ENCODE data around the gene ANXA11. TPM values are rescaled to one million over a fixed set of nuclear protein-coding genes. Genes with fewer than 3 reads are reported as not detected.
A peak's percentile ranks its signal among the peaks of the same experiment; 100 is the strongest.

Gene ANXA11
- total RNA-seq, 3 donors from 2014 or later = 83.3 to 102 (median 93.4) TPM

DNA sequence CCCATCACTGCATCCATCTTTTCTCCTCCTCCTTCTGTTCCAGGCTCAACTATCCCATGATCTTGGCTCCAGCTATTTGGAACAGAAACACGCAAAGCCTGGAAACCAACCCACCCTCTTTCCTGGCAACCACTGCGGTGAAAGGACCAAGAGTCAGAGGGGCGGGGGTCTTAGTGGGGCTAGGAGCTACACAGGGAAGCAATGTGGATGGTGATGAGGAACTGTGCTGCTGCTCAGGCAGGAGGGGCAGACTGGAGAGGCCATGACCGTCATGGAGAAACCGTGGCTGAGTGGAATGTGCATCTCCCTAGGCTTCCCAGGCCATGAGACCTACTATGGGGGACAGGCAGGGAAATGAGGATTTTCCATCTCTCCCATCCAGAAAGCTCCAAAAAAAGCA, 47.2 kb downstream of the ANXA11 start:
- TF ChIP-seq POLR2AphosphoS5 (IDR thresholded peaks at IDR 0.05) (no peak), POLR2A (IDR thresholded peaks at IDR 0.05) (no peak)
- TF ChIP-seq, protein P1, sequence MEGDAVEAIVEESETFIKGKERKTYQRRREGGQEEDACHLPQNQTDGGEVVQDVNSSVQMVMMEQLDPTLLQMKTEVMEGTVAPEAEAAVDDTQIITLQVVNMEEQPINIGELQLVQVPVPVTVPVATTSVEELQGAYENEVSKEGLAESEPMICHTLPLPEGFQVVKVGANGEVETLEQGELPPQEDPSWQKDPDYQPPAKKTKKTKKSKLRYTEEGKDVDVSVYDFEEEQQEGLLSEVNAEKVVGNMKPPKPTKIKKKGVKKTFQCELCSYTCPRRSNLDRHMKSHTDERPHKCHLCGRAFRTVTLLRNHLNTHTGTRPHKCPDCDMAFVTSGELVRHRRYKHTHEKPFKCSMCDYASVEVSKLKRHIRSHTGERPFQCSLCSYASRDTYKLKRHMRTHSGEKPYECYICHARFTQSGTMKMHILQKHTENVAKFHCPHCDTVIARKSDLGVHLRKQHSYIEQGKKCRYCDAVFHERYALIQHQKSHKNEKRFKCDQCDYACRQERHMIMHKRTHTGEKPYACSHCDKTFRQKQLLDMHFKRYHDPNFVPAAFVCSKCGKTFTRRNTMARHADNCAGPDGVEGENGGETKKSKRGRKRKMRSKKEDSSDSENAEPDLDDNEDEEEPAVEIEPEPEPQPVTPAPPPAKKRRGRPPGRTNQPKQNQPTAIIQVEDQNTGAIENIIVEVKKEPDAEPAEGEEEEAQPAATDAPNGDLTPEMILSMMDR (IDR thresholded peaks at IDR 0.05) = no peak
- Histone ChIP-seq H3K27me3 (no peaks in the 10 kb centered on the region), H3K4me1 (peaks cover 0 to 17% of the 10 kb centered on the region in 2 donors), H3K36me3 (no peaks in the 10 kb centered on the region), H3K27ac (peak overlapping the region; percentile 50 to 95), H3K4me3 (no peak overlapping the region), H3K9me3 (no peaks in the 10 kb centered on the region)
- no peak for DNase-seq (ENCODE audit: low spot score in 2 of 2)
- intact Hi-C loops (cut with DNase I; ENCODE audit: low total_unique reads) = loop anchor here (5.0 kb wide), 1 partner anchor 44 kb away; no protein-coding TSS in a partner anchor

DNA sequence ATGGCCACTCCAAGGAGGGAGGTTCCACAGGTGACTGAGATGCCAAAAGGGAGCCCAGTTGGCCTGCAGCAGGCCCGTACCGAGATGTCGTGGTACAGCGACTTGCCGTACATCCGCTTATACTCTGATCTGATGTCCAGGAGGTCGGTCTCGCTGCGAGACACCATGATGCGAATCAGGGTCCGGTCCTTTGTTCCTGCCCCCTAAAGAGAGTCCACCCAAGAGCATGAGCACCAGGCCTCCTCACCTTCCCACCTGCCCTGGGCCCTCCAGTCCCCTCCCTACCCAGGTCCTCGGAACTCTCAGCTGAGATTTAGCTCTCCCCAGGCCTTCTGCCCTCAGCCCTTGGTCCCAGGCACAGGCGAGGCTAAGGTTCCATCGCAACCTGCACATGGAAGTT, 47.8 kb downstream of the ANXA11 start:
- intact Hi-C loops (cut with DNase I; ENCODE audit: low total_unique reads) = loop anchor here (5.0 kb wide), 1 partner anchor 45 kb away; no protein-coding TSS in a partner anchor
- Histone ChIP-seq H3K36me3 (no peaks in the 10 kb centered on the region), H3K9me3 (no peaks in the 10 kb centered on the region), H3K27ac (peak overlapping the region; percentile 50 to 95), H3K4me3 (no peak overlapping the region), H3K27me3 (no peaks in the 10 kb centered on the region), H3K4me1 (peaks cover 0 to 17% of the 10 kb centered on the region in 2 donors)
- no peak for DNase-seq (ENCODE audit: low spot score in 2 of 2)
- TF ChIP-seq, protein P1 (IDR thresholded peaks at IDR 0.05) = no peak
- TF ChIP-seq POLR2AphosphoS5 (IDR thresholded peaks at IDR 0.05) = no peak
- TF ChIP-seq POLR2A (IDR thresholded peaks at IDR 0.05) = no peak

DNA sequence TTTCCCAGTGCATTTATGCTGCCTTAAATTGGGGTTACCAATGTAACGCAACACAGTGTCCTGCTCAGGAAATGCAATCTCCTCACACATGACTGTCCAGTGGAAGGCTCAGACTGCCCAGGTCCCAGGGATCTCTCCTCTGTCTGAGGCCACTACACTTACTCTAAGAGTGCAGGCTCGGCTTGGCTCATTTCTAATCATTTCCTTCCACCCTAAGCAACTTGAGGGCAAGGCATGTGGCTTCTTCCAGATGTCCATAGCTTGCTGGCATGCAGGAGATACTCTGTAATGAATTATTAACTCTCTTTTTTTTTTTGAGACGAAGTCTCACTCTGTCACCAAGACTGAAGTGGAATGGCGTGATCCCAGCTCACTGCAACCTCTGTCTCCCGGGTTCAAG, 49.1 kb downstream of the ANXA11 start:
- H3K27me3 ChIP-seq = no peaks in the 10 kb centered on the region
- intact Hi-C loops (cut with DNase I; ENCODE audit: low total_unique reads) = loop anchor here (5.0 kb wide), 1 partner anchor 46 kb away; no protein-coding TSS in a partner anchor
- H3K4me3 ChIP-seq = no peak overlapping the region
- TF ChIP-seq POLR2A (IDR thresholded peaks at IDR 0.05) (no peak), POLR2AphosphoS5 (IDR thresholded peaks at IDR 0.05) (no peak)
- TF ChIP-seq, protein P1 (IDR thresholded peaks at IDR 0.05) = no peak
- H3K36me3 ChIP-seq = no peaks in the 10 kb centered on the region
- H3K4me1 ChIP-seq = peaks cover 0 to 17% of the 10 kb centered on the region in 2 donors
- H3K27ac ChIP-seq = peak overlapping the region; percentile 79 to 95
- H3K9me3 ChIP-seq = no peaks in the 10 kb centered on the region
- DNase-seq (ENCODE audit: low spot score in 2 of 2) = no peak

DNA sequence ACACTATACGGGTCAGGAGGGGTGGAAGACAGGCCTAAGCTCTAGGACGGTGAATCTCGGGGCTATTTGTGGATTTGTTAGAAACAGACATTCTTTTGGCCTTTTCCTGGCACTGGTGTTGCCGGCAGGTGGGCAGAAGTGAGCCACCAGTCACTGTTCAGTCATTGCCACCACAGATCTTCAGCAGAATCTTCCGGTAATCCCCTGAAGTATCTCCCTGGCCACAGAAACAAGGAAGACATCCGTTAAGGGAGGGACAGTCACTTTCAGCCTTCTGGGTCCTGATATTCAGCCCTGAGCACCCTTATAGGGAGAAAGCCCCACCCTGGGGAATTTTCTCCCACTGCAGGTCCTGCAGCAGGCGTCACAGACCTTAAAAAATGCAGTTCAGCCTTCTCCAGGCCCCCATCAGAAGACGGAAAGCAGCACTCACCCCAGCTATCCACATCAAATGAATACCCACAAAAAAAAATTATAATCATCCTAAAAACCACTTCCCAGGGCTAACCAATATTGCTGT, 49.6 kb downstream of the ANXA11 start:
- intact Hi-C loops (cut with DNase I; ENCODE audit: low total_unique reads) = loop anchor here (5.0 kb wide), 1 partner anchor 47 kb away; no protein-coding TSS in a partner anchor
- DNase-seq (ENCODE audit: low spot score in 2 of 2) = no peak
- TF ChIP-seq, protein P1 (IDR thresholded peaks at IDR 0.05) = no peak
- no peak for TF ChIP-seq POLR2A (IDR thresholded peaks at IDR 0.05)
- TF ChIP-seq POLR2AphosphoS5 (IDR thresholded peaks at IDR 0.05) = no peak

DNA sequence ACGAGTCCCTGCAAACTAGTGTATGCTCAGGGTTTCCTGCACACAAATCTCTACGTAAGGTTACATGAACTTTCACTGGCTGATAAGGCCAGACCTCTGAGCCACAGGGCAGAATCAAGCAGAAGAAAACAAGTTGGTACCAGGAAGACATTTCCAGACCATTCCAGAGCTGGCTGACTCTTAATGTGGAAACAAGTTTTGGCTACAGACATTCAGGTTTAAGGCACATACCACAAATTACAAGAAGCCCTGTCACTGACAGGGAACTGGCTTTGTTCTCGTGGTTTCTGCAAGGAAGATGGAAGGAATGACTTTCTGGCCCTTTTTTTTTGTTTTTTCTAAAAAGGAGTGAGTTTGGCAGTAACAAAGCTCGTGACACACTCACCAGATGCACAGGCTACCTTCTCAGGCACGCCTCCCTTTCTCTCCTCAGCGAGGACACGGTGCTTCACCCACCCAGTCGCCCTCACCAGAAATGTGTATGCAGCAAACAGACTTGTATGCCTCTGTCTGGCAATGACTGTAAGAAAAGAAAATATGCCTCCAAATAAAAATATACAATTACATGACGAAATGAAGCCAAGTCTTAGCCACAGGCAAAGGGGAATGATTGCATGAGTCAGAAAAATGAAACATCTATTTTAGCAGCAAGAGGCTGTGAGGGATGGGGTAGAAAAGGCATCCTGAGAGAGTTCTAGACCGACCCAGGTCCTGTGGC, 50.2 kb downstream of the ANXA11 start:
- H3K9me3 ChIP-seq = no peaks in the 10 kb centered on the region
- H3K36me3 ChIP-seq = no peaks in the 10 kb centered on the region
- no peaks in the 10 kb centered on the region for H3K27me3 ChIP-seq
- H3K4me3 ChIP-seq = no peak overlapping the region
- H3K4me1 ChIP-seq = peaks cover 0 to 17% of the 10 kb centered on the region in 2 donors
- peak overlapping the region; percentile 79 to 95 for H3K27ac ChIP-seq
- intact Hi-C loops (cut with DNase I; ENCODE audit: low total_unique reads) = loop anchor here (5.0 kb wide), 1 partner anchor 47 kb away; no protein-coding TSS in a partner anchor
- peak in 1 of 2 donors; percentile 49 for DNase-seq (ENCODE audit: low spot score in 2 of 2)
- TF ChIP-seq POLR2AphosphoS5 (IDR thresholded peaks at IDR 0.05) = peak in 2 of 3 donors; percentile 8 to 26
- TF ChIP-seq, protein P1 (IDR thresholded peaks at IDR 0.05) = no peak

More for the DNA sequence above, 49.6 kb downstream of the ANXA11 start:
- H3K4me3 ChIP-seq = no peak overlapping the region
- no peaks in the 10 kb centered on the region for H3K36me3 ChIP-seq
- H3K9me3 ChIP-seq = no peaks in the 10 kb centered on the region
- peak overlapping the region; percentile 79 to 95 for H3K27ac ChIP-seq
- H3K27me3 ChIP-seq = no peaks in the 10 kb centered on the region
- H3K4me1 ChIP-seq = peaks cover 0 to 17% of the 10 kb centered on the region in 2 donors

Measured in breast epithelium (tissue), 4 donors.